GM21576 (cell line): Measurements from ENCODE around the gene SUPT4H1.
"Not testable (repeated sequence)": the region's sequence is repeated elsewhere in the genome, so short reads cannot be mapped to it uniquely, and the experiment has no call there.

Experiments
- ATAC-seq: cut with Tn5 transposase; IDR thresholded peaks from one replicate; pipeline ENCODE4 v1.9.1; 2021; ENCODE audit warnings: mild to moderate bottlenecking, moderate library complexity; ENCODE audit not compliant: unreplicated experiment

SUPT4H1 gene

DNA sequence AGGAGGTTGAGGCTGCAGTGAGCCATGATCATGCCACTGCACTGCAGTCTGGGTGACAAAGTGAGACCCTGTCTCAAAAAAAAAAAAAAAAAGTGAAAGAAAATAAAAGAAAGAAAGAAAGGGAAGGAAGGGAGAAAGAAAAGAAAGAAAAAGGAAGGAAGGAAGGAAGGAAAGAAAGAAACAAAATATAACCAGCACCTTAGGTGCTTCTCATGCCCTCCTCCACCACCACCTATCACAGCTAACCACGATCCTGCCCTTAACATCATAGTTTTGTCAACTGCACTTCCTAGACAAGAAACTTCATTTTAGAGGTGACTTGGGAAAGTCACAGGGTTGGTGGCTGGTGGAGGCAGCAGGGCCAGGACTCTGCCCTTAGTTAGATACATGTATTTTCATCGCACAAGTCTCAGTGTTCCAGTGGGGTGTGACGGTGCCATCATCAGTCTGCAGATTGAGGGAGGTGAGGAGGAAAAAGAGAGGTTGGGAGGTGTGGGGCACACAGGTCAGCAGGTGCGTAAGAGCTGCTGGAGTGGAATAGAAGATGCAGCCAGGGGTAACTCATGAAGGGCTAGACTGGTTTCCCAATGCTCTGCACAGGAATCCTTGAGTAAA lies 10.0 kb downstream of the SUPT4H1 start:
- no peak for ATAC-seq

DNA sequence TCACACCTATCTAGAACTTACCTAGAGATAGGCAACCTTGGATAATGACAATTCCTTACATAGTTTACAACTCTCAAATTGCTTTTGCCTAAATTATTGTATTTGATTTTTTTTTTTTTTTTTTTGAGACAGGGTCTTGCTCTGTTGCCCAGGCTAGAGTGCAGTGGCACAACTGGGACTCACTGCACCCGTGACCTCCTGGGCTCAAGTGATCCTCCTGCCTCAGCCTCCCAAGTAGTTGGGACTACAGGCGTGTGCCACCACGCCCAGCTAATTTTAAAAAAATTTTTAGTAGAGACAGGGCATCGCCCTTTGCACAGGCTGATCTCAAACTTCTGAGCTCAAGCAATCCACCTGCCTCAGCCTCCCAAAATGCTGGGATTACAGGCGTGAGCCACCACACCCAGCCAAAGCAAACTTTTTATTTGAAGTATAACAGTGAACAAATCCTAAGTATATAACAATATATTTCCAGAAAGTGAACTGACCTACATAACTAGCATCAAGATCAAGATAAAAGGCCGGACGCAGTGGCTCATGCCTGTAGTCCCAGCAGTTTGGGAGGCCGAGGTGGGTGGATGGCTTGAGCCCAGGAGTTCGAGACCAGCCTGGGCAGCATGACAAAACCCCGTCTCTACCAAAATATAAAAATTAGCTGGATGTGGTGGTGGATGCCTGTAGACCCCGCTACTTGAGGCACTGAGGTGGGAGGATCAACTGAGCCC lies 10.7 kb downstream of the SUPT4H1 start:
- not testable (repeated sequence) for ATAC-seq

DNA sequence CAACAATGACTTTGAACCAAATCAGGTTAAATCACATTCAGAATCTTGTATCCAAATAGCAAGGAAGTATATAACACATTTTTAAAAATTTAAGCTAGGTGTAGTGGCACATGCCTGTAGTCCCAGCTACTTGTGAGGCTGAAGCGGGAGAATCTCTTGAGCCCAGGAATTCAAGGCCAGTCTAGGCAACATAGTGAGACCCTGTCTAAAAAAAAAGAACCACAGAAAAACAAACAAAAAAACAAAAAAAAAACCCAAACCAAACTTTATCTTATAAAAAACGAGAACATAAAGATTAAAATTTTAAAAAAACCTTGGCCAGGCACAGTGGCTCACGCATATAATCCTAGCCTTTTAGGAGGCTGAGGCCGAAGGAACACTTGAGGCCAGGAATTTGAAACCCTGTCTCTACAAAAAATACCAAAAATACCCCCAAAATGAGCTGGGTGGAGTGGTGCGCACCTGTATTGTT lies 11.6 kb downstream of the SUPT4H1 start:
- ATAC-seq: no peak

DNA sequence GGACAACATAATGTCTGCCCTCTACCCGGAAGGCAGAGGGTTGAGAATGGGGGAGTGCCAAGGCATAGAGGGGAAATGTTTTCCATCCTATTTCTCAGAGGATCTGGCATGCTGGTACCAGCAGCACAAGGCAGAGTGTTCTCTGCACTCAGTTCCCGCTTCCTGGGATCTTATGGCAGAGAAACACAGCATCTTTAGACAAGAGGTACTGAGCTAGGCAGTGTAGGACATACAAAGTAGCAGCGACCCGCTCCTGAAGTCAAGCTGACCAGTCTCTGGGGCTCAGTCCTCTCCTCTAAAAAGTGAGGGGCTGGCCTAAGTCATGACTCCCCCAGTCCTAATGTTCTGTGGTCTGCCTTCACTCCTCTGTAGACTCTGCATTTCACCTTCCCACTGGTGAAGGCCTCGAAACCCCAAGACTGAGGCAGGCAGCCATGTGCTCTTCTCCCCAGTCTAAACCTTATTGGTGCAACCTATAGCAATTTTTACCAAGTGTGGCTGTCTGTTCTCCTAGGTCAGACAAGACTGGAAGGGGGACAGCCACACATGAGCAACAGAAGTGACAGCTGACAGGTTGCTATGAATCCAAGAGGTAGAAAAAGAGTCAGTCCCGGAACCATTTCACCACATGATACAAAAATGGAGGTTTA lies 12.1 kb downstream of the SUPT4H1 start:
- no peak for ATAC-seq

DNA sequence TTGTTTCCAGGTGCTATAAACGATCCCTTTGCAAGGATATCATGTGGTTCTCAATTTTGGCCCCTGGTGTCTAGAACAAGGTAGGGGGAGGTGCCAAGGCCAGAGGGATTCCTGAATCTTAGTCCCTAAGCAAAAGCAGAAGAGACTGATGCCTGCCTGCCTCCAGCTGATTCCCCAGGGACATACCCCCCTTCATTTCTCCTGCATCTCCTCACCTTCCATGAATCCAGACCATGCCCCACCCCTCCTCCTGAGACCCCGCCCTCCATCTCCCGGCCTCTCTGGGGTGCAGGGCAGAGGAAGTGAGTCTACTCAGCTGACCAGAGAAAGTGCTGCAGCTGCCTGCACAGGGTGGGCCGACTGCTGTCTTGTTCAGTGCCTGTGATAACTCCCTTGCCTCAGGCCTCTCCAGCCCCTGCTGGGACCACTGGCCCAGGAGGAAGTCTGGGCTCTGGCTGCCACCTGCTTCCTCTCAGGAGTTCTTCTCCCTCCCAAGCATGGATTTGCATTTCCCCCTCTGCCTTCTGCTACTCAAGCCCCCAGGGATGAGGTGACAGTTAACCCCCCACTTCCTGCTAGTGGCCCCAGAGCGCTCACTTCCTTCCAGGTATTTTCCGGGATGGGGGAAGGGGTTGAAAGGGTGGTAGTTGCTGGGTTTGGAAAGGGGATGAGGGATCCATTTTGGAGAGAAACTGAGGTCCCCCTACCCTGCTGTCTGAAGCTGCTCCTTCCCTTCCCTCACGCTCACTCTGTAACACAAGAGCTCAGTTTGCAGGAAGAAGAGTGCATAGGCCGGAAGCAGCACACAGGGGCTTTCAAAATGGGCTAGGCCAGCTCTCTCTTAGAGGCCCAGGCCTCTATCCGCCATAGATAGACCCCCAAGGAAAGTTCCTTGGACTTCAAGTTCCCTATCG lies 12.9 kb downstream of the SUPT4H1 start:
- ATAC-seq: no peak

DNA sequence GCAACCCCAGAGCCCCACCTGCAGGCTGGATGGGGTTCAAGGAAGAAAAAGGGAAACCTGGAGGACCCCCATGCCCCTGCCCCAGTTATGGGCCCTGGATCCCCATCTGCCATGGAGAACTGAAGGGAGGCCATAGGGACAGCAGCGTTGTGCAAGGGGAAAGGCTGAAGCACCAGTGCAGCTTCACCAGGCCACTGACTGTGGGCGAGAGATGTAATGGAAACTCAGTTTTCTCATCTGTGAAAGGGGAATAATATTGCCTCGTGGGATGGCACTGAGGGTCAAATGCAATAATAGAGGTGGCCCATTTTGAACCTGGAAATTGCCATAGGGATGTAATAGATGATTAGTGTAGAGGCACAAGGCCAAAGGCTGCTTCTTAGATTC lies 13.6 kb downstream of the SUPT4H1 start:
- no peak for ATAC-seq

DNA sequence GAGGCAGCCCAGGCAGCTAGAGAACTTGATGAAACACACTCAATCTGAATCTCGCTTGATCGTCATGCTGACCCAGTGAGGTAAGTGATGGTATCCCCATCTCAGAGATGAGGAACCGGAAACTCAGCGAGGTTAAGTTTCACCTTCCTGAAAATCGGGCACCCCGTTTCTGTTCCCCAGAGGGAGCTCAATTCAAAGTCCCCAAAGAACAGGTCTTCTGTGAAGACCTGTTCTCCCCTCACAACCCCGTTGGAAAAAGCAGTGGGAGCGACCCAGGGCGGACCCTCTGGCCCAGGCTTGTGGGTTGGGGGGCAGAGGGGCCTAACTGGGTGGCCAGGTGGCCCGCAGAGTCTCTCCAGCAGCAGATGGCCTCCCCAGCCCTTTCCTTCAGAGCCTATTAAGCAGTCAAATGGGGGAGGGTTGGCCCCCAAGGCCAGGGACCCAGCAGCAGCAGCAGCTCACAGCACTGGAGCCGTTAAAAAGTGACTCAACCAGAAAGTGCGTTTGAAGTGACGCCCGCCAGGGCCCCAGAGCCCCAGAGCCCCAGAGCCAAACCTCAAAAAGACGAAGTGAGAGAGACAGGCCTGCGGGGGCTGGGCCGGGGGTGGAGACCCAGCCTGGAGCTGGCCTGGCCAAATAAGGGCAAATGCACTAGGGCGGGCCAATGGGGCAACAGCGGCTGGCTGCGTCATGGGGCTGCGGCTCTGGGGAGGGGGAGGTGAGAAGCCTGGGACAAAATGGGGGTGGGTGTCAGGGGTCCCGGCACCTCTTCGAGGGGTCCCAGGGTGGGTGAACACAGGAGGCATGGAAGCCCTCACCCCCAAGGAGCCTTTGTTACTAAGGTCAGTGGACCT lies 14.2 kb downstream of the SUPT4H1 start:
- ATAC-seq: peak; percentile 53

DNA sequence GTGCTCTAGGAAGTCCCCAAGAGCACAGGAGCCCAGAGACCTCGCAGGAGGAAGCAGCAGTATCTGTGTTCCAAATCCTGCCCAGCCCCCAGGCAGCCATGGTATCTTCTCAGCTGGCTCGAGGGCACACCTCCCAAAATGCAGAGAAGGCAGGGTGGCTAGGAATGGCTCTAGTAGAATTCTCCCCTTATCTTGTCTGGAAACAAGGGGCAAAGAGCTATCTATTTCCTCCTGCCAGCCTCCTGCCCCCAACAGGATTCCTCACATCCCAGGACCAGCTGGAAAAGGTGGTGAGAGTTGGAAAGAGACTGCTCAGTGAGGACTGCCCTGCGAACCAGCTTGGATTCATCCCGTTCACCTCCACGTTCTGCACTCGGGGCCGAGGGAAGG lies 14.8 kb downstream of the SUPT4H1 start:
- no peak for ATAC-seq

DNA sequence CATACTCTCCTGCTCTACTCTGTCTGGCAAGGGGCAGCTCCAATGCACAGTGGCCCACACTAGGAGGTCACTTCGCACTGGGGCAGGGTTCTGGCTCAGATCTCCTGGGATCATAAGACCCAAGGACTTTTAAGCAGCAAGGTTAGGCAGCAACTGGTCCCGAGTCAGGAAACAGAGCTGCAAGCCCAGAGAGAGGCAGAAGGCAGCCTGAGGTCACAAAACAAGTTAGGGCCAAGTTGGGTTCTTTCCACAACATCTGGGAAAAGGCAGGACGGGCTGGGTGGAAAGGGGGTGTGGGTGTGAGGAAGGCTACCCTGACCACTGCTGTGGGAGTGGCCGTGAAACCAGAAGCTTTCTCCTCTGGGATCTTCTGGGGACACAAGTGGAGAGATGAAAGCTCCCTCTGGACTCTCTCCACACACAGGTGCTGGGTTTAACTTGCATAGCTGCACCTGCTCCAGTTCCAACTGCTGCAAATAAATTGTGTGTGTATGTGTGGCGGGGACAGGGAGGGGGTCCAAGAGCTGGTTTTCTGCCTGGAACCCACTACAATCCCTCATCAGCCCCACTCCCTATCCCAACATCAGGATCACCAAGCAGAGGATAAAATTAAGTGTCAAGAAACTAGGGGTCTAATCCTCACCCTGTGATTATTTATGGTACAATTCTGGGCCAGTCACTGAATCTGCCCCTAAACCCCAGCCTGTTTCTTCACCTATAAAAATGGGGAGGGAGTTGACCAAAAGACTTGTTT lies 15.4 kb downstream of the SUPT4H1 start:
- ATAC-seq: no peak

DNA sequence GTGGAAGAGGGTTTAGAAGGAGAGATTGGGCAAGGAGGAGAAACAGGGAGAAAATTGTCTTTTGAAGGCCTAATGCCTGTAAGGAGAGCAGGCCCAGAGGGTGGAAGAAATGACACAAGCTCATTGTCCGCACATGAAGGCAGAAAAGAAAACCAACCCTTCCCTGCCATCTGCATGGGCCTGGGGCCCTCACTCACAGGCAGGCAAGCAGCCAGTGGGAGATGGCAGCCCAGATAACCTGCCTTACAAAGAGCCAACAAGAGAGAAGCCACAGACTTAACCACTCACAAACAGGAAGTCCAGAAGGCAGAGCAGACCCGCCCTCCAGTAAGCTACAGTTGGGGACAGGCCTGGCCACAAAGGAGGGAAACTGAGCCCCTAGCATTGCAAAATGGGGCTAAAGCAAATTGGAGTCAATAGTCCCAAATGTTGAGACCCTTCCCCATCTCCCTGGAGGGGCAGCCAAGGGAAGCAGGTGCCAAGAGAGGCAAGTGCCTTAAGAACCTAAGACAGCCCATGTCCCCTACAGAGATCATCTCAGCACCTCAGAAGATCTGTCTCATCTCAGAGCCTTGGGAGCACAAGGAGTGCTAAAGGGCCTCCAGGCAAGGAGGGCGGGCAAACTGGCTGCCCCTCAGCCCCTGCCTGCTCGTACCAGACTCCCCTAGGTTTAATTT lies 16.1 kb downstream of the SUPT4H1 start:
- no peak for ATAC-seq

DNA sequence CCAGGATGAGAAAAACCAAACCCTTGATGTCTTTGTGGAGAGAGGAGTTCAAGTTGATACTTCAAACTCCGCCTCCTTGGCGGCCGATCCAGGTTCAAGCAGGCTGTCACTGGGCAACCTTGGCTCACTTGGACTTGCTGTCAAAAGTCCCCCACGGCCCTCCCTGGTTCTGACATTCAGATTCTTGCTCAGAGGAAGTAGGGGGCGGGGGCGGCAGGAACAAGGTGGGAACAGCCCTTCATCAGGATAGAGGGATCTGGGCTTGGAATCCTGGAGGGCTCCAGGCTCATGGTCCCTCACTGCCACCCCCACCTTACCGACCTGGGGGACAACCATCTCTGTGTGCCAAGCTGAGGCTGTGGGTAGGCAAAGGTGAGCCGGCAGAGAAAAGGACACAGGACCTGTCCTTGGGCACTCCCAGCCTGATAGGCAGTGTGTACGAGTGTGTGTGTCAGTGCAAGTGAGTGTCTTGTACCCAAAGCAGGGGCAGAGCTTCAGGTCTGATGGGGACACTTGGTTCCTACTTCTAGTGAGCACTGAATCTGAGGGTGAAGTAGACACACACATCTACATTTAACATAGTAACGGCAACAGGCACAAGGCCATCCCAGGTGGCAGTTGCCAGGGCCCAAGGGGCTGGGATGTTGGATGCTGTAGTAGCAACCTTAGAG lies 16.8 kb downstream of the SUPT4H1 start:
- no peak for ATAC-seq

DNA sequence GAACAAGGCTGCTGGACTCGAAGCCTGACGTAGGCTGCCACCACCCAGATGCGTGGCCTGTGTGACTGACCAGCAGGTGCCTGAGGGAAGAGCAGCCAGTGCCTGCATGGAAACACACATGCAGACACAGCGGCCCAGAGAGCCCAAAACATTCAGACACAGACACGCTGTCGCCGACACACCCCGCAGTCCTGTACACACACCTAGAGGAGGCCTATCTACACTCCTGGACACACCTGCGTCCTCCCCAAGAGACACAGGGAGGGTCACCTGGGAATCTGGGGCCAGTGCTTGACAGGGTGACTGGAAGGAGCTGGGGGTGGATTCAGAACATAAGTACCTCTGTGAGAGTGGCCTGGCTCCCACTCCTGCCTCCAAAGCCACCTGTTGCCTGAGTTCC lies 17.3 kb downstream of the SUPT4H1 start:
- no peak for ATAC-seq

DNA sequence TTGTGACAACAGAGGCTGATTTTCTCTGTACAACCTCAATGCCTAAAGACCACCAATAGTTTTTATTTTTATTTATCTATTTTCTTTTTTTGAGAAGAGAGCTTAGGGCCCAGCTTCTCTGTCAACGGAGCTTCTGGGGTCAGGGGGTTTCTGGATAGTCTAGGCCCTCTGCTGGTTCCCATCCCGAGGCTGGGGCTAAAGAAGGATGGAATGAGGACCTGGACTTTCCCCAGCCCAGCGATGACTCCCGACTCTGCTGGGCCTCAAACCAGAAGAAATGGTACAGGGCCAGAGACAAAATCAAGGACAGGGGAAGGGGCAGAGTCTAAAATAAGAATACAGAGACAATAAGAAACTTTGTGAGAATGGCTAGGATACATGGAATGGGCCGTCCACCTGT lies 17.7 kb downstream of the SUPT4H1 start:
- ATAC-seq: no peak

DNA sequence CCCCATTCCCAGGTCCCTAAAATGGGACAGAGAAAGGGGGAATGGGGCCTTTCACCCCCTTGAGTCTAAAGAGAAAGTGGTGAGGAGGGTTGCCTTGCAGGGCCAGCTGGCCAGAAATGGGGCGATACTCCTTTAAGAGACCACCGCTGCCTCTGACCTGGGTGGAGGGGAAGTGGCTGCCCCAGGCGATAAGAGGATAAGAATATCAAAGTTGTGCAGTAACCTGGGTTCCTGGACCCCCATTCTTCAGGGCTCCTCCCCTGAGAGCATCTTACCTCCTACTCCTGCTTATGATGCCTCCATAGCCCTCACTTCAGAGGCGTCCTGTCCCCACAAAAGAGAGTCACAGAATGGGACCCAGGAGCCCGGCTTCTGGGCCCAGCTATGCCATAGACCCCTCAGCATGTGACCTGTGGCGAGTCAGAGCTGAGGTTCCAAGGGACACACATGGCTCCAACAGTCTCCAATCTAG lies 18.2 kb downstream of the SUPT4H1 start:
- ATAC-seq: no peak

DNA sequence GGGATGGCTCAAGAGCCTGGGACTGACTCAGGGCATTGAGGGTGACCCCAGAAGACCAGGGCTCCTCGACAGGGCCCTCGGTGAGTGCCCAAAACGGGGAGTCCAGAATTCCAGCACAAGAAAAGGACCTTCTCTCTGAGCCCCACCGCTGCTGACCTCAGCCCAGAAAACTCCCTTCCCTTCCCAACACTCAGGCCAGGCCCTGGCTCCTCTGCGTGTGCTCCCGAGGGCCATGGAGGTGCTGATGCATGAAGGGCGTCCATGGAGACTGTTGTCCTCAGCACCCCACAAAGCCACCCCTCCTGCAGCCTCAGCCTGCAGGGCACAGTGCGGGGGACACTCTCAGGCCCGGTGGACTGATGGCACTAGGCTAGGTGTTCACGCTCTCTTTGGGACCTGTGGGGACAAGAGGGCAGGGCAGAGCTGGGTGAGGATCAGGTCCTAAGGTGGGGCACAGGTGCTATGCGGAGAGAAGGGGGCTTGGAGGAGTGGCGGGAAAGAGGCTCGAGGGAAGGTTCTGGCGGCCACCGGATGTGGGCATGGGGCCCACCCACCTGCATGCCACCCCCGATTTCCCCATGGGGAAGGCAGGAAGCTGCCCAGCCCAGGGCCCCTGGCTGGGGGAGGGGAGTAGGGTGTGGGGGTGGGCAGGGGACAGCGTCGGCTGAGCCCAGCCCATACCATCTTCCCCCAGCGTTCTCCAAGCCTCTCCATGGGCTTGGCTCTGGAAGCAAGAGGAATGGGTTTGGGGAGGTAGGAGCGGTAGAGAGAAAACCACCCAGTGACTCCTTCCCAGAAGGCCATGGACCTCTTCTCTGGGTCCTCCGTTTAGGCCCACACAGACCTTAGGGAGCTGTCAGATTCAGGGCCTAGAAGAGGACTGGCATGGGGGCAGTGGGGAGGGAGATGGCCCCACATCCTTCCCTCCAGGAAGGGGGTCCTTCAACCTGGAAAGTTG lies 18.9 kb downstream of the SUPT4H1 start:
- ATAC-seq: no peak

DNA sequence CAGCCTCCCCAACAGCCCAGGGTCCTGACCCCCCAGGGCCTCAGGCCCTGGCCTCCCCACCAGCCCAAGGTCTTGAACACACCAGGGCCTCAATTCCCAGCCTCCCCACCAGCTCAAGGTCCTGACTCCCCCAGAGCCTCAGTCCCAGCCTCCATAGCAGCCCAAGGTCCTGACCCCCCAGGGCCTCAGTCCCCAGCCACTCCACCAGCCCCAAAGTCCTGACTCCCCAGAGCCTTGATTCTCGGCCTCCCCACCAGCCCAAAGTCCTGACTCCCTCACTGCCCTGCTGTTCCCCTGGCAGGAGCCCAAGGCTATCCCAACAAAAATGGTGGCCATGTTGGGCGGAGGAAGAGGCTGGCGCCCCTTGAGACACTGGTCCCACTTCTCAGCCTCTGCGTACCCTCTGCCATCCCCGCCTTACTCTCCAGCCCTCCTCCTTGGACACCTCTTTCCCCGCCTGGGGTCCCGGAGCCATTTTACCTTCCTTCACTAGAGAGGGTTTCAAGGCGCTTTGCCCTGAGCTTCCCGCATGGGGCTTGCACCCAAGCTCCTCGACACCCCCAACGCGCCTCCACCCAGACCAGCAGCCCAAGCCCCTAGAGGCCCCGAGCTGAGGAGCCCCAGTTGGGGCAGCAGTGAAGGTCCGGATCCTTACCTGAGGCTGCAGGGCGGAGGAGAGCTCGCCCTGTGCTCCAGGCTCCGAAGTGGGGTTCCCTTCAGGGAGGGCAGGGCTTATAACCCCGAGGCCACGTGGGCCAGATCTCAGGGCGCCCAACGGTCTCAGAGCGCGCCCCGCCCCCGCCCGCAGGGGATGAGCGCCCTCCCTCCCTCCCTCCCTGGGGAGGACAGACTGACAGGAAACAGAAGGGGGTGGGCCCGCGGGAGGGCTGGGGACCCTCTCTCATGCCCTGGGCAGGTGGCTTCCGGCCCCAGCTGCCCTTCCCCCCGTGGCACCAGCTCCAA lies 19.9 kb downstream of the SUPT4H1 start:
- ATAC-seq: no peak
